ENCODE results near the gene CHD6. TPM values are rescaled to one million over a fixed set of nuclear protein-coding genes. Genes with fewer than 3 reads are reported as not detected.

Gene CHD6
- total RNA-seq, 4 donors from 2014 or later = 24.7 to 89.7 (median 36.6) TPM

GRCh38 chr20:41407607-41408006 is 210.6 kb downstream of the CHD6 start:
- Histone ChIP-seq H3K9me3 (no peaks in the 10 kb centered on the region), H3K27me3 (no peaks in the 10 kb centered on the region), H3K4me3 (no peak overlapping the region), H3K4me1 (peaks cover 32% of the 10 kb centered on the region), H3K36me3 (peaks cover 84% of the 10 kb centered on the region), H3K27ac (no peak overlapping the region)
- TF ChIP-seq CTCF (IDR thresholded peaks at IDR 0.05) (no peak), EP300 (IDR thresholded peaks at IDR 0.05) (no peak), POLR2AphosphoS5 (IDR thresholded peaks at IDR 0.05) (no peak), POLR2A (IDR thresholded peaks at IDR 0.05) (no peak)
- WGBS = 89% methylated on average over 10 of the region's 10 CpGs
- no peak for DNase-seq (ENCODE audit: low spot score in 2 of 2)

GRCh38 chr20:41406896-41407444 is 211.2 kb downstream of the CHD6 start:
- H3K27ac ChIP-seq = no peak overlapping the region
- 75% methylated on average over 4 of the region's 7 CpGs for WGBS
- H3K4me3 ChIP-seq = no peak overlapping the region
- peaks cover 29% of the 10 kb centered on the region for H3K4me1 ChIP-seq
- no peak for DNase-seq (ENCODE audit: low spot score in 2 of 2)
- no peak for TF ChIP-seq CTCF (IDR thresholded peaks at IDR 0.05)
- no peak for TF ChIP-seq EP300 (IDR thresholded peaks at IDR 0.05)
- TF ChIP-seq POLR2A (IDR thresholded peaks at IDR 0.05) = no peak
- no peak for TF ChIP-seq POLR2AphosphoS5 (IDR thresholded peaks at IDR 0.05)
- no peaks in the 10 kb centered on the region for H3K9me3 ChIP-seq
- H3K27me3 ChIP-seq = no peaks in the 10 kb centered on the region
- peaks cover 79% of the 10 kb centered on the region for H3K36me3 ChIP-seq

GRCh38 chr20:41406353-41406752 is 211.8 kb downstream of the CHD6 start:
- H3K27ac ChIP-seq = no peak overlapping the region
- H3K9me3 ChIP-seq = no peaks in the 10 kb centered on the region
- H3K27me3 ChIP-seq = no peaks in the 10 kb centered on the region
- H3K4me1 ChIP-seq = peaks cover 22% of the 10 kb centered on the region
- H3K36me3 ChIP-seq = peaks cover 75% of the 10 kb centered on the region
- WGBS = 84% methylated on average over 10 of the region's 10 CpGs
- DNase-seq (ENCODE audit: low spot score in 2 of 2) = no peak
- no peak for TF ChIP-seq EP300 (IDR thresholded peaks at IDR 0.05)
- TF ChIP-seq POLR2AphosphoS5 (IDR thresholded peaks at IDR 0.05) = no peak
- no peak for TF ChIP-seq CTCF (IDR thresholded peaks at IDR 0.05)
- TF ChIP-seq POLR2A (IDR thresholded peaks at IDR 0.05) = no peak
- no peak overlapping the region for H3K4me3 ChIP-seq

- Histone ChIP-seq H3K4me1 (peaks cover 22% of the 10 kb centered on the region), H3K9me3 (no peaks in the 10 kb centered on the region), H3K4me3 (no peak overlapping the region), H3K36me3 (peaks cover 68% of the 10 kb centered on the region), H3K27me3 (no peaks in the 10 kb centered on the region), H3K27ac (no peak overlapping the region)
- no peak for TF ChIP-seq EP300 (IDR thresholded peaks at IDR 0.05)
- TF ChIP-seq POLR2AphosphoS5 (IDR thresholded peaks at IDR 0.05) = no peak
- TF ChIP-seq POLR2A (IDR thresholded peaks at IDR 0.05) = no peak
- TF ChIP-seq CTCF (IDR thresholded peaks at IDR 0.05) = no peak
- WGBS = 91% methylated on average over 3 of the region's 3 CpGs
- DNase-seq (ENCODE audit: low spot score in 2 of 2) = no peak
Observed at GRCh38 chr20:41405436-41405835, 212.7 kb downstream of the CHD6 start.

GRCh38 chr20:41403604-41404003 is 214.6 kb downstream of the CHD6 start:
- no peak for TF ChIP-seq POLR2A (IDR thresholded peaks at IDR 0.05)
- no peak for TF ChIP-seq POLR2AphosphoS5 (IDR thresholded peaks at IDR 0.05)
- no peak for TF ChIP-seq EP300 (IDR thresholded peaks at IDR 0.05)
- TF ChIP-seq CTCF (IDR thresholded peaks at IDR 0.05) = no peak
- Histone ChIP-seq H3K4me1 (peaks cover 33% of the 10 kb centered on the region), H3K36me3 (peaks cover 53% of the 10 kb centered on the region), H3K9me3 (no peaks in the 10 kb centered on the region), H3K27me3 (no peaks in the 10 kb centered on the region), H3K27ac (no peak overlapping the region), H3K4me3 (no peak overlapping the region)
- no peak for DNase-seq (ENCODE audit: low spot score in 2 of 2)
- 86% methylated on average over 12 of the region's 12 CpGs for WGBS
